AG04449 (cell line): ENCODE data around the gene HHLA2.

Experiments used
- CTCF ChIA-PET: fragments of 350-600 bp; formaldehyde crosslinking; extraction: SDS; loops from one replicate; lab custom pipeline; 2021; ENCODE audit warnings: antibody characterized with exemption; lab: Yijun Ruan, JAX
- POLR2A ChIA-PET: fragments of 400-600, 350-600 bp; formaldehyde crosslinking; extraction: SDS; loops from one replicate; lab custom pipeline; 2020; ENCODE audit warnings: antibody characterized with exemption, inconsistent platforms; lab: Yijun Ruan, JAX
- DNase-seq: peaks from one replicate; pipeline ENCODE4 v3.0.0-alpha.2; 2010; ENCODE audit warnings: low read depth, low spot score
- H3K4me3 ChIP-seq: 2 replicates; pipeline ENCODE4 v1.5.1; 2011; ENCODE audit warnings: low read depth, mild to moderate bottlenecking, control low read depth, low read length
- TF ChIP-seq, protein P1 (sequence below): IDR thresholded peaks from one replicate; pipeline ENCODE4 v1.5.1; 2011; ENCODE audit warnings: mild to moderate bottlenecking, moderate library complexity, low read length, control low read depth, inconsistent platforms; ENCODE audit not compliant: insufficient read depth; ENCODE audit errors: missing control alignments

The HHLA2 gene

DNA sequence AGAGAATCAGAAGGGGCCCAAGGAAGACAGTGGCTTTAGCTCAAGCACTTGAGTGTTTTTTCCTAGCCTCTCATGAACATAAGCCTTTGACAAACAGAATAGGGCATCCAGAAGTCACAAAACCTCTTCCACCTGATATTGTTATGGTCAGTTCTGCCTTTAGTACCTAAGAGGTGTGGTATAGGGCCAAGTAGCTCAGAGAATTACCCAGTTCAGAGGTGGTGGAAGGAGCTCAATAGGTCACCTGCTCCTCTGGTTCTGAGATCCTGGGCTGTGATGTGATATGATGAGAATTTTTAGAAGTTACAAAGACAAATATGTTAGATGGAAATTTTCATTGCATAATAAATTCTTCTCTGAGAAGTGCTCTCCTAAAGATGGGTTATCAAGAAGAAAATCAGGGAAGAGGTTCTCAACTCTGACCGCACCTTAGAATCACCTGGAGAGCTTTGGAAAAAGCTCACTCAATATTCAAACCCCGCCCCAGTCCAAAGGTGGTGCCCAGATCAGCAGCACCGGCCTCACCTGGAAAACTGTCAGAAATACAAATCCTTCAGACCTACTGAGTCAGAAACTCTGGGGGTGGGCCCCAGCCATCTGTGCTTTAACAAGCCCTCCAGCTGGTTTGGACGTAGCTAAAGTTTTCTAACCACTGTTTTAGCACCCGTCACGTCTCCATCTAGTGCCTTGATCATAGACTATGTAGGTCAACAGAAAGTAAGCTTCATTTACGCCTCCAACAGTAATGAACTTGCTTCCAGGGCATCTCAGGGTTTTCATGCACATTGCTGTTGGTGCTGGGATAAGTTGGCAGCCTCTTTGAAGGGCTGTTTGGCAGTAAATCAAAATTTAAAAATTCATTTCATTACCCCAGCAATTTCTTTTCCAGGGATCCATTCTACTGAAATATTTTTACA is 112.8 kb downstream of the HHLA2 start:
- DNase-seq = no peak
- ChIA-PET POLR2A (no interaction called here), CTCF (interaction anchor here (0.8 to 1.4 kb wide), 2 partner anchors 252 to 481 kb away, joined by 3 to 5 read pairs; no protein-coding TSS in a partner anchor)

DNA sequence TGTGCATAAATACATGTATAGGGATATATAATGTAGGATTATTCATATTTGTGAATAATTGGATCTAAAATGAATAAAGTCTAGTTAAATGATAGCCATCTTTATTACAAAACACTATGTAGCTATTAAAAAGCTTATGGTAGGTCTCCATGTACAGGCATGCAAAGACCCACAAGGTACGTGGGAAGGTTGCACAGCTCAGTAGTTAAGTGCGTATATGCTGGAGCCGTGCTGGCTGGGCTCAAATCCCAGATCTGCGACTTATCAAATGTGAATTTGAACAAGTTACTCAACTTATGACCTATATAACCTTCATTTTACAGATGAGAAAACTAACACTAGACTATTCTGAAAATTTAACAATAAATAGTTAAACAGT is 113.4 kb downstream of the HHLA2 start:
- DNase-seq = no peak
- TF ChIP-seq, protein P1, sequence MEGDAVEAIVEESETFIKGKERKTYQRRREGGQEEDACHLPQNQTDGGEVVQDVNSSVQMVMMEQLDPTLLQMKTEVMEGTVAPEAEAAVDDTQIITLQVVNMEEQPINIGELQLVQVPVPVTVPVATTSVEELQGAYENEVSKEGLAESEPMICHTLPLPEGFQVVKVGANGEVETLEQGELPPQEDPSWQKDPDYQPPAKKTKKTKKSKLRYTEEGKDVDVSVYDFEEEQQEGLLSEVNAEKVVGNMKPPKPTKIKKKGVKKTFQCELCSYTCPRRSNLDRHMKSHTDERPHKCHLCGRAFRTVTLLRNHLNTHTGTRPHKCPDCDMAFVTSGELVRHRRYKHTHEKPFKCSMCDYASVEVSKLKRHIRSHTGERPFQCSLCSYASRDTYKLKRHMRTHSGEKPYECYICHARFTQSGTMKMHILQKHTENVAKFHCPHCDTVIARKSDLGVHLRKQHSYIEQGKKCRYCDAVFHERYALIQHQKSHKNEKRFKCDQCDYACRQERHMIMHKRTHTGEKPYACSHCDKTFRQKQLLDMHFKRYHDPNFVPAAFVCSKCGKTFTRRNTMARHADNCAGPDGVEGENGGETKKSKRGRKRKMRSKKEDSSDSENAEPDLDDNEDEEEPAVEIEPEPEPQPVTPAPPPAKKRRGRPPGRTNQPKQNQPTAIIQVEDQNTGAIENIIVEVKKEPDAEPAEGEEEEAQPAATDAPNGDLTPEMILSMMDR = no peak
- H3K4me3 ChIP-seq = no peak overlapping the region
- CTCF ChIA-PET = interaction anchor here (0.8 to 2.0 kb wide), 4 partner anchors 52 to 481 kb away, joined by 3 to 9 read pairs (median 5); no protein-coding TSS in a partner anchor
- POLR2A ChIA-PET = no interaction called here

More for the DNA sequence above, 112.8 kb downstream of the HHLA2 start:
- TF ChIP-seq, protein P1 = no peak
- H3K4me3 ChIP-seq = no peak overlapping the region

DNA sequence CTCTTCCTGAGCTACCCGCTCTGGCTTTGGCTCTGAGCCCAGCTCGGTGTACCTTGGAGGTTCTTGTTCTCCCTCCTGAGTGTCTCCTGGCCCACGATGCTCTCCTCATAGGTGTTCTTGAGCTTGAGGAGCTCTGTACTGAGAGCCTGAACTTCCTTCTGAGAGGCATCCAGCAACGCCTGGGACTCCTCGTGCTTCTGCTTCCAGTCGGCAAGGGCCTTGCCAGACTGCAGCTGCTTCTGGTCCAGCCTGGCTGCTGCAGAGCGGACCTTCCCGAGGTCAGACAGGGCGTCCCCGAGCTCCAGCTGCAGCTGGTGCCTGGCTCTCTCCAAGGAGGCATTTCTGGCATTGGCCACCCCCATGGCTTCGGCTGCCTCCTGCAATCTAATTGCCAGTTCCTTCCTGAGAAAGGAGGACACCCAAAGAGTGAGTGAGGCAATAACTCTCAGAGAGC is 114.2 kb downstream of the HHLA2 start:
- TF ChIP-seq, protein P1 = no peak
- ChIA-PET POLR2A (no interaction called here), CTCF (interaction anchor here (1.1 to 2.0 kb wide), 4 partner anchors 9 to 483 kb away, joined by 3 to 9 read pairs (median 4); no protein-coding TSS in a partner anchor)
- DNase-seq = no peak
- H3K4me3 ChIP-seq = no peak overlapping the region

DNA sequence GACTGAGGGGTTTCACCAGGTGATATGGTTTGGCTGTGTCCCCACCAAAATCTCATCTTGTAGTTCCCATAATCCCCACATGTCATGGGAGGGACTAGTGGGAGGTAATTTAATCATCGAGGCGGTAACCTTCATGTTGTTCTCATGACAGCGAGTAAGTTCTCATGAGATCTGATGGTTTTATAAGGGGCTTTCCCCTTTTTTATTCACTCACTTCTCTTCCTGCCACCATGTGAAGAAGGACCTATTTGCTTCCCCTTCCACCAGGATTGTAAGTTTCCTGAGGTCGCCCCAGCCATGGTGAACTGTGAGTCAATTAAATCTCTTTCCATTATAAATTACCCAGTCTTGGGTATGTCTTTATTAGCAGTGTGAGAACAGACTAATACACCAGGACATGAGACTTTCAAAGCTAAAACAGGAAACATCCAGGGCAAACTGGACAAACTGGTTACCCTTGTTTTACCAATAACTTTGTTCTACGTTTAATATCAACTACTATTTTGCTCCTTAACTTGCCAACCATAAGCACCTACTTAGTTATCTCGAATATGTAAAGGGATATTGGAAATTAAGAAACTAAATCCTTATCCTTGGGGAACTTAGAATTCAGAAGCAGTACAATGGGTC is 115.9 kb downstream of the HHLA2 start:
- TF ChIP-seq, protein P1 = no peak
- ChIA-PET CTCF (interaction anchor here (0.9 to 1.4 kb wide), 2 partner anchors 259 to 567 kb away, joined by 3 to 7 read pairs; no protein-coding TSS in a partner anchor), POLR2A (no interaction called here)
- no peak for DNase-seq
- H3K4me3 ChIP-seq = no peak overlapping the region

DNA sequence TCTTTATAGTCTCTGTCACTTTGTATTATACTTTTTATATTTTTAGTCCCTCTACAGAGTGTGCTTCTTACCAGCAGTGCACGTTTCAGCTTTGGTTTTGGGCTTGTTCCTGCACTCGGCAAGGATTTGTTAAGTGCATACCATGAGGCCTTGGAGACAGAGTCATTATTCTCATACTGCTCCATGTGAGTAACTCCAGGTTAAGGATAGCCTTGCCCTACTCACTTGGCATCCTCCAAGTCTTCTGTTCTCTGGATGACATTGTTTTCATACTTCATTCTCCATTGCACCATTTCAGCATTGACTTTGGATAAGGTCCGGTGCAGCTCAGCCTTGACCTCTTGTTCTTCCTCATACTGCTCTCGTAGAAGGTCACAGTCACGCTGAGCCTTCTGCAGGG is 117.7 kb downstream of the HHLA2 start:
- ChIA-PET CTCF (interaction anchor here (0.6 to 1.4 kb wide), 3 partner anchors 9 to 315 kb away, joined by 3 to 9 read pairs (median 7); no protein-coding TSS in a partner anchor), POLR2A (interaction anchor here (0.7 kb wide), 1 partner anchor 175 kb away, joined by 3 read pairs; the partner anchor contains the start of genes CIP2A and DZIP3)
- TF ChIP-seq, protein P1 = no peak
- no peak for DNase-seq
- no peak overlapping the region for H3K4me3 ChIP-seq
